Smooth muscle cell (in vitro differentiated cells): Measurements from ENCODE around the gene CEP85L. TPM values are rescaled to one million over a fixed set of nuclear protein-coding genes. Genes with fewer than 3 reads are reported as not detected.

Source experiments
- DNase-seq: peaks from one replicate; lab custom pipeline; 2025; ENCODE audit not compliant: unreplicated experiment; lab: John Stamatoyannopoulos, UW
- H2AFZ ChIP-seq: fragments of 200-600 bp; sonication (generic); 2 replicates; pipeline ENCODE4 v1.6.0; 2016; ENCODE audit warnings: antibody characterized with exemption, low read depth, mild to moderate bottlenecking
- H3F3A ChIP-seq: fragments of 200-600 bp; sonication (generic); 2 replicates; pipeline ENCODE4 v1.6.0; 2017; ENCODE audit warnings: antibody characterized with exemption, low read depth
- H3K27ac ChIP-seq: fragments of 200-600 bp; sonication (generic); 2 replicates; pipeline ENCODE4 v1.5.1; 2016; ENCODE audit warnings: low read depth, mild to moderate bottlenecking
- H3K27me3 ChIP-seq: fragments of 200-600 bp; sonication (generic); 2 replicates; pipeline ENCODE4 v1.6.1; 2016; ENCODE audit warnings: low read depth, mild to moderate bottlenecking
- H3K36me3 ChIP-seq: fragments of 200-600 bp; sonication (generic); 2 replicates; pipeline ENCODE4 v1.5.1; 2016; ENCODE audit warnings: low read depth
- H3K4me1 ChIP-seq: fragments of 200-600 bp; sonication (generic); 2 replicates; pipeline ENCODE4 v1.5.1; 2016; ENCODE audit warnings: low read depth
- H3K4me2 ChIP-seq: fragments of 200-600 bp; sonication (generic); 2 replicates; pipeline ENCODE4 v1.6.0; 2016; ENCODE audit warnings: mild to moderate bottlenecking
- H3K4me3 ChIP-seq: fragments of 200-600 bp; sonication (generic); 2 replicates; pipeline ENCODE4 v1.5.1; 2016; ENCODE audit warnings: mild to moderate bottlenecking
- H3K79me2 ChIP-seq: fragments of 200-600 bp; sonication (generic); 2 replicates; pipeline ENCODE4 v1.6.0; 2016; ENCODE audit warnings: low read depth, mild to moderate bottlenecking
- H3K9ac ChIP-seq: fragments of 200-600 bp; sonication (generic); 2 replicates; pipeline ENCODE4 v1.6.0; 2016; ENCODE audit warnings: low read depth
- H3K9me3 ChIP-seq: fragments of 200-600 bp; sonication (generic); replicated peaks from 2 replicates; pipeline ENCODE4 v1.5.1; 2016; ENCODE audit warnings: low read depth
- H4K20me1 ChIP-seq: fragments of 200-600 bp; sonication (generic); 2 replicates; pipeline ENCODE4 v1.6.0; 2016; ENCODE audit warnings: low read depth
- CTCF ChIP-seq: fragments of 200-600 bp; sonication (generic); IDR thresholded peaks from 2 replicates; pipeline ENCODE4 v1.5.1; 2017; ENCODE audit warnings: borderline replicate concordance, mild to moderate bottlenecking, antibody characterized with exemption; ENCODE audit not compliant: insufficient read depth, poor library complexity, severe bottlenecking
- WGBS: methylation state at CpG from one replicate; pipeline ENCODE4 v1.1.7; 2016; ENCODE audit warnings: low lambda C conversion rate; 5-methylcytosine and 5-hydroxymethylcytosine counted together
- polyA plus RNA-seq: library from polyadenylated mRNA; unstranded; fragments of >200 nt; fragmentation: Nextera tagmentation; extraction: Ambion mirVana; gene quantifications from 2 replicates; pipeline ENCODE4 v1.2.1, GENCODE V29; 2016
- total RNA-seq: library from RNA; depleted of rRNA; stranded (reverse); fragments of >200 nt; gene quantifications from 2 replicates; pipeline ENCODE4 v1.2.3, GENCODE V29; 2014

The CEP85L gene
- total and polyA plus RNA-seq, 2 experiments from 2014 or later, result 36.5 to 65.6 TPM

GRCh38 chr6:118509009-118509617 lies 142.3 kb downstream of the CEP85L start:
- H3K4me1 ChIP-seq, result no peaks in the 10 kb centered on the region
- H3K4me3 ChIP-seq, result no peak overlapping the region
- H3K36me3 ChIP-seq, result peaks cover 9% of the 10 kb centered on the region
- no peak for DNase-seq
- no peaks in the 10 kb centered on the region for H3K27me3 ChIP-seq
- no peaks in the 10 kb centered on the region for H3F3A ChIP-seq
- no peak overlapping the region for H2AFZ ChIP-seq
- H3K79me2 ChIP-seq, result peaks cover 46% of the 10 kb centered on the region
- no peak overlapping the region for H3K9ac ChIP-seq
- WGBS, result 69% methylated on average over 3 of the region's 3 CpGs
- peak; percentile 44 for TF ChIP-seq CTCF
- H3K9me3 ChIP-seq, result no peaks in the 10 kb centered on the region
- no peak overlapping the region for H3K27ac ChIP-seq
- no peak overlapping the region for H3K4me2 ChIP-seq
- peaks cover 100% of the 10 kb centered on the region for H4K20me1 ChIP-seq

- 92% methylated on average over 1 of the region's 1 CpG for WGBS
- Histone ChIP-seq H3K4me2 (no peak overlapping the region), H3K4me3 (no peak overlapping the region), H3K9ac (no peak overlapping the region), H3K9me3 (no peaks in the 10 kb centered on the region), H4K20me1 (peaks cover 99% of the 10 kb centered on the region), H3K79me2 (peaks cover 33% of the 10 kb centered on the region), H3K36me3 (peaks cover 9% of the 10 kb centered on the region), H3K27ac (no peak overlapping the region), H3K4me1 (no peaks in the 10 kb centered on the region), H3K27me3 (no peaks in the 10 kb centered on the region), H3F3A (no peaks in the 10 kb centered on the region), H2AFZ (no peak overlapping the region)
- no peak for DNase-seq
- no peak for TF ChIP-seq CTCF
Measured at GRCh38 chr6:118507636-118508035, 143.8 kb downstream of the CEP85L start.

GRCh38 chr6:118506071-118506638 lies 145.2 kb downstream of the CEP85L start:
- Histone ChIP-seq H4K20me1 (peaks cover 99% of the 10 kb centered on the region), H3K27ac (no peak overlapping the region), H3K79me2 (peaks cover 26% of the 10 kb centered on the region), H3K4me2 (no peak overlapping the region), H3K9ac (no peak overlapping the region), H3F3A (no peaks in the 10 kb centered on the region), H3K9me3 (no peaks in the 10 kb centered on the region), H2AFZ (no peak overlapping the region), H3K4me1 (no peaks in the 10 kb centered on the region), H3K4me3 (no peak overlapping the region), H3K36me3 (peaks cover 9% of the 10 kb centered on the region), H3K27me3 (no peaks in the 10 kb centered on the region)
- no peak for TF ChIP-seq CTCF
- 93% methylated on average over 5 of the region's 5 CpGs for WGBS
- DNase-seq, result no peak

- no peaks in the 10 kb centered on the region for H3K9me3 ChIP-seq
- no peak overlapping the region for H3K4me2 ChIP-seq
- peaks cover 26% of the 10 kb centered on the region for H3K79me2 ChIP-seq
- peaks cover 99% of the 10 kb centered on the region for H4K20me1 ChIP-seq
- H3K9ac ChIP-seq, result no peak overlapping the region
- peaks cover 9% of the 10 kb centered on the region for H3K36me3 ChIP-seq
- H3F3A ChIP-seq, result no peaks in the 10 kb centered on the region
- H3K27me3 ChIP-seq, result no peaks in the 10 kb centered on the region
- DNase-seq, result no peak
- H3K27ac ChIP-seq, result no peak overlapping the region
- no peaks in the 10 kb centered on the region for H3K4me1 ChIP-seq
- no peak overlapping the region for H3K4me3 ChIP-seq
- WGBS, result 95% methylated on average over 2 of the region's 2 CpGs
- H2AFZ ChIP-seq, result no peak overlapping the region
- TF ChIP-seq CTCF, result no peak
Measured at GRCh38 chr6:118505656-118506055, 145.7 kb downstream of the CEP85L start.
